COR-L47 (cell line): ENCODE data around the gene ASPM.
"Not testable (repeated sequence)": the region's sequence is repeated elsewhere in the genome, so short reads cannot be mapped to it uniquely, and the experiment has no call there.

Source experiments
- DNase-seq: peaks from one replicate; lab custom pipeline; 2025; lab: John Stamatoyannopoulos, UW

Gene ASPM

GRCh38 chr1:197083474-197083873 lies 63.0 kb downstream of the ASPM start:
- no peak for DNase-seq

- DNase-seq, result no peak
Measured at GRCh38 chr1:197081117-197081753, 65.2 kb downstream of the ASPM start.

GRCh38 chr1:197080323-197080722 lies 66.1 kb downstream of the ASPM start:
- no peak for DNase-seq

DNA sequence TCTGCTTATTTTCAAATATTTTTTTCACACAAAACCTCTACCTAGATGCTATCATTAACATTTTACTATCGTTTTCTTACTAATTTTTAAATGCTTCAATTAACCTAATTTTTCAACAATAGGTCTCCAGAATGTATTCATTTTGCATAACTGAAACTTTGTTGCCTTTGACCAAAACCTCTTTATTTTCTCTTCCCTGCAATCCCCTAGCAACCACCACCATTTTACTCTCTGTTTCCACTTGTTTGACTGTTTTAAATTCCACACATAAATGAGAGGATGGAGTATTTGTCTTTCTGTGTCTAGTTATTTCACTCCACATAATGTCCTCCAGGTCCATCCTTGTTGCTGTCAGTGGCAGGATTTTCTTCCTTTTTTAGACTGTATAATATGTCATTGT lies 69.9 kb downstream of the ASPM start:
- no peak for DNase-seq

DNA sequence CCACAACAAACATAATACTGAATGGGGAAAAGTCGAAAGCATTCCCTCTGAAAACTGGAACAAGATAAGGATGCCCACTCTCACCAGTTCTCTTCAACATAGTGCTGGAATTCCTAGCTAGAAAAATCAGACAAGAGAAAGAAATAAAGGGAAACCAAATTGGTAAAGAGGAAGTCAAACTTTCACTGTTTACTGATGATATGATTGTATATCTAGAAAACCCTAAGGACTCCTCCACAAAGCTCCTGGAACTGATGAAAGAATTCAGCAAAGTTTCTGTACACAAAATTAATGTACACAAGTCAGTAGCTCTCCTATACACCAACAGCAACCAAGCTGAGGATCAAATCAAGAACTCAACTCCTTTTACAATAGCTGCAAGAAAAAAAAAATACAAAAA lies 72.5 kb downstream of the ASPM start:
- no peak for DNase-seq

- no peak for DNase-seq
Measured at GRCh38 chr1:197067457-197067818, 79.0 kb downstream of the ASPM start.

- no peak for DNase-seq
Measured at GRCh38 chr1:197066719-197067456, 79.6 kb downstream of the ASPM start, which contains the start of gene F13B. F13B (minus strand) TSS chr1:197067260; CDS start chr1:197067223, 37 bp downstream.

- DNase-seq, result no peak
Measured at GRCh38 chr1:197066277-197066676, 80.2 kb downstream of the ASPM start.

DNA sequence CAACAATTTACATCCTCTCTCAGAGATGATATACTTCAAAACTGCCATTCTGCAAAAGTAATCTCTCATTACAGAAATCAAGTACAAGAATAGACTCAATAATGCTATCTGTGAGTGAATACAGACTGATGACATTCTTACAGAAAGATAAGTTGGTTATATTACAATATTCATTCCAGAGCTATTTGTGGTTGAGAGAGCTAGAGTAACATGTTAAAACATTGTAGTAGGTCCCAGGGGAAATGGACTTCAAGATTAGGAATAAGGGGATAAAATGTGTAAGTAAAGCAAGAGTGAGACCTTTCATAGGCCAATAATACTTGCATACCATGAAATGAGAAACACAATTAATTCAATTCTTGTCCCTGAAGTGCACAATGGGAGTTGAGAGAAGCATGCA lies 80.9 kb downstream of the ASPM start:
- DNase-seq, result no peak

GRCh38 chr1:197063212-197063611 lies 83.3 kb downstream of the ASPM start:
- DNase-seq, result no peak

- no peak for DNase-seq
Measured at GRCh38 chr1:197062692-197063091, 83.8 kb downstream of the ASPM start.

- DNase-seq, result no peak
Measured at GRCh38 chr1:197049100-197049499, 97.4 kb downstream of the ASPM start.

DNA sequence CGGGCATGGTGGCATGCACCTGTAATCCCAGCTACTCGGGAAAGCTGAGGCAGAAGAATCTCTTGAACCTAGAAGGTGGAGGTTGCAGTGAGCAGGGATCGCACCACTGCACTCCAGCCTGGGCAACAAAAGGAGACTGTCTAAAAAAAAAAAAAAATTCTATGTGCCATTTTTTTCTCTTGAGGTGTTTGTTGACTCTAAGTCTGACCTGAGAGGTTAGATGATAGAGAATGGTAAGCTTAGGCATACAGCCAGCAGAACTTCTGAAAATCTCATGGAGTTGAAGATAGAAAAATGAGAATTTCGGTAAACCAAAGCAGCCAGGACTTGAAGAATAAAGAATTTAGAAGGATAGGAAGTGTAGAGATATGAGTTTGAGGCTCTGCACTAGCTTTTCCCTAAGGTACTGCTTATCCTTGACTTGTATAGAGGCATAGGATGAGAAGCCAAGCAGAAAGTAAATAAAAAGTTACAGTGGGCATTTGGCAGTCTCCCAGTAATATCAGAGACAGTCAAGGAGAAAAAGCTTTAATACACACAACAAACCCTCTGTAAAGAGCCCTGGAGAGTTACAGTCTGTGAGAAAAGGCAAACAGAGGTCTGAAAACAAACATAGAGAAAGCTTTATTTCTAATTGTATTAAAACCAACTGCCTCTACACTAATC lies 103.7 kb downstream of the ASPM start:
- peak; percentile 60 for DNase-seq

DNA sequence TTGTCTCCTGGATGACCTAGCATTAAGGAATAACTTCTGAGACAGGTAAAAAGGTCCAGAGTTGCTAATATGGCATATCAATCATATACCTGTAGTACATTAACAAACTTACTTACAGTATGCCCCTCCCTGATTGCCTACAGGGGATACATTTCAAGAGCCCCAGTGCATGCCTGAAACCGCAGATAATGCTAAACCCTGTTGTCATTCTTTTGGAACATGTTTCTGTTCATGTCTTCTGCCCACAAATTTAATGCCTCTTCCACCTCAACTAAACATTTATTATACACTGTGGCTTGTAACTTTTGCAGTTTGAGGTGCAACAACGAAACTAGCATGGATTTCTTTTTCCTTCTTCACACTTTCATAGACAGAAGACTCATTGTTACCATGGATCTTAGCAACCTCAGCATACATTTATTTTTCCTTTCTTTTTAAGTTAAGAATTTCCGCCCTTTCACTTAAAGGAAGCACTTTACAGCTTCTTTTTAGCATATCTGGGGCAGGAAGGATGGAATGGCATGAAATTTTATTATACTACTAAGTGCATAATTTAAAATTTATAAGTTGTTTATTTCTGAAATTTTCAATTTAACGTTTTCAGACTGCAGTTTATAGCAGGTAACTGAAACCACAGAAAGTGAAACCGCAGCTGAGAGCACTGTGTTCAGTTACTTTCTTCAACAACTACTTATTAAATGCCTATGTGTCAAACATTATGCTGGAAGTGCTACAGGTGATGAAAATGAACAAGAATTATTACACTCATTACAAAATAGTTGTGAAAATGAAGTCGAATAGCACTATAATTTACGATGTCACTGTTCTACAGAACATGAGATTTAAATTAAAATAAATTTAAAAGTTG lies 104.7 kb downstream of the ASPM start:
- no peak for DNase-seq

- no peak for DNase-seq
Measured at GRCh38 chr1:197036861-197037260, 109.6 kb downstream of the ASPM start.

DNA sequence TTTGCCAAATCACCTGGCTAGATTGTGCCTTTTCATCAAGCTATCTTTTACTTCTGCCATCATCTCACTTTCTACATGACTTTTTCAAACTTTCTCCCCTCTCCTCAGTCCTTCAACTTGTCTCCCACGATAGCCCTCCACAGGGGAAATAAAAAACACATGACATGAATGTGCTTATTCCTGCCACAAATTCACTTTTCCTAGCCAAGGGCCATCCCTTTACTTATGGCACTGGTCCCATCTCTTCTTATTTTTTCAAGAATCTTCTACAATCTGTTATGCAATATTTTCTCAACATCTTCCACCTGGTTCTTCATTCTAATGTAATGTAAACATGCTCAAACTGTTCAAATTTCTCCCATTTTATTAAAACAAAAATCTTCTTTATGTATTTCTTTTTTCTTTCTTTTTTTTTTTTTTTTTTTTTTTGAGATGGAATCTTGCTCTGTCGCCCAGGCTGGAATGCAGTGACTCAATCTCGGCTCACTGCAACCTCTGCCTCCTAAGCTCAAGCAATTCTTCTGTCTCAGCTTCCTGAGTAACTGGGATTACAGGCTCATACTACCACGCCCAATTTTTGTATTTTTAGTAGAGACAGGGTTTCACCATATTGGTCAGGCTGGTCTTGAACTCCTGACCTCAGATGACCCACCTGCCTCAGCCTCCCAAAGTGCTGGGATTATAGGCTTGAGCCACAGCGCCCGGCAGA lies 111.7 kb downstream of the ASPM start:
- DNase-seq, result not testable (repeated sequence)
